H1 (cell line): ENCODE measurements around the gene CACNA2D3. TPM values are rescaled to one million over a fixed set of nuclear protein-coding genes. Genes with fewer than 3 reads are reported as not detected.

Experiments
- CTCF ChIA-PET: fragments of 300-600 bp; sonication (Branson Sonifier 250); formaldehyde crosslinking; loops from one replicate; lab custom pipeline; 2021; ENCODE audit not compliant: partially characterized antibody; lab: Charles Lee
- POLR2A ChIA-PET: fragments of 300-600 bp; sonication (Branson Sonifier 250); formaldehyde crosslinking; loops from one replicate; lab custom pipeline; 2021; ENCODE audit warnings: inconsistent platforms; ENCODE audit not compliant: partially characterized antibody; lab: Charles Lee
- DNase-seq, 2 experiments: peaks; one replicate each; pipeline versions ENCODE4 v3.0.0 to v3.0.0-alpha.2; 2010 to 2022; ENCODE audit warnings: low spot score in 2 of 2, low read depth in 1 of 2, mixed read lengths in 1 of 2
- FAIRE-seq: peaks from 2 replicates; lab custom pipeline; 2011; peaks lifted over from hg19 to GRCh38; lab: Jason Lieb, UNC
- H2AFZ ChIP-seq: 2 replicates; pipeline ENCODE4 v1.8.1; 2012; ENCODE audit warnings: low read length, inconsistent platforms
- H2AK5ac ChIP-seq: 2 replicates; pipeline ENCODE4 v1.6.1; 2013; ENCODE audit warnings: low read depth, low read length
- H2BK120ac ChIP-seq: replicated peaks from 2 replicates; pipeline ENCODE3; 2013; ENCODE audit warnings: low read depth, low read length, inconsistent platforms
- H2BK12ac ChIP-seq: 2 replicates; pipeline ENCODE4 v1.6.1; 2013; ENCODE audit warnings: low read depth, low read length
- H2BK15ac ChIP-seq: 2 replicates; pipeline ENCODE4 v1.6.1; 2013; ENCODE audit warnings: low read length
- H2BK20ac ChIP-seq: 2 replicates; pipeline ENCODE4 v1.6.1; 2013; ENCODE audit warnings: low read length
- H2BK5ac ChIP-seq: 2 replicates; pipeline ENCODE4 v1.6.1; 2013; ENCODE audit warnings: low read depth, low read length
- H3K14ac ChIP-seq: 2 replicates; pipeline ENCODE4 v1.6.1; 2013; ENCODE audit warnings: inconsistent platforms; ENCODE audit not compliant: insufficient read length
- H3K18ac ChIP-seq: 2 replicates; pipeline ENCODE4 v1.6.1; 2013; ENCODE audit warnings: low read length; ENCODE audit errors: extremely low read depth
- H3K23ac ChIP-seq: 2 replicates; pipeline ENCODE4 v1.6.1; 2013; ENCODE audit warnings: inconsistent platforms; ENCODE audit not compliant: insufficient read length
- H3K23me2 ChIP-seq: 2 replicates; pipeline ENCODE4 v1.6.1; 2013; ENCODE audit warnings: low read depth, low read length
- H3K27ac ChIP-seq: 2 replicates; pipeline ENCODE4 v1.6.1; 2011; ENCODE audit warnings: low read depth, low read length, inconsistent platforms
- H3K27me3 ChIP-seq, 4 experiments: replicated peaks in 1 of 4; 1 replicate in 1 of 4; 2 replicates in 3 of 4; pipeline versions ENCODE4 v1.6.1 to v1.8.1; 2011 to 2013; ENCODE audit warnings: low read length in 3 of 4, mild to moderate bottlenecking in 3 of 4, inconsistent platforms in 2 of 4, mixed read lengths in 2 of 4, moderate library complexity in 1 of 4; ENCODE audit not compliant: control insufficient read depth in 3 of 4, insufficient read depth in 3 of 4; ENCODE audit errors: extremely low read depth in 1 of 4
- H3K36me3 ChIP-seq, 4 experiments: 2 replicates each; pipeline versions ENCODE4 v1.6.1 to v1.8.1; 2011 to 2013; ENCODE audit warnings: mild to moderate bottlenecking in 4 of 4, low read length in 3 of 4, moderate library complexity in 2 of 4, control low read depth in 1 of 4, inconsistent platforms in 1 of 4; ENCODE audit not compliant: insufficient read depth in 4 of 4, control insufficient read depth in 2 of 4
- H3K4ac ChIP-seq: replicated peaks from 2 replicates; pipeline ENCODE3; 2013; ENCODE audit warnings: low read length, low read depth, mixed read lengths, inconsistent platforms; ENCODE audit not compliant: insufficient read length
- H3K4me1 ChIP-seq, 4 experiments: replicated peaks in 1 of 4; 1 replicate in 1 of 4; 2 replicates in 3 of 4; pipeline versions ENCODE4 v1.6.1 to v1.8.1; 2011 to 2013; ENCODE audit warnings: low read length in 3 of 4, inconsistent platforms in 2 of 4, mixed read lengths in 1 of 4; ENCODE audit not compliant: insufficient read depth in 4 of 4, control insufficient read depth in 3 of 4
- H3K4me2 ChIP-seq, 2 experiments: 2 replicates each; pipeline versions ENCODE4 v1.6.1 to v1.8.1; 2011 to 2013; ENCODE audit warnings: low read depth in 2 of 2, low read length in 2 of 2, control low read depth in 1 of 2, inconsistent platforms in 1 of 2, mild to moderate bottlenecking in 1 of 2; ENCODE audit not compliant: insufficient read depth in 1 of 2
- H3K4me3 ChIP-seq, 4 experiments: fragments of 200-600, 300-600 bp in 1 of 4; sonication (generic), shearing (Covaris generic), sonication (Bioruptor Twin) in 1 of 4; 2 replicates each; pipeline versions ENCODE4 v1.5.1 to v1.8.1; 2011 to 2016; ENCODE audit warnings: low read length in 4 of 4, low read depth in 3 of 4, control low read depth in 2 of 4, inconsistent platforms in 2 of 4, mild to moderate bottlenecking in 2 of 4, mixed read lengths in 1 of 4, moderate library complexity in 1 of 4; ENCODE audit not compliant: insufficient read depth in 2 of 4; ENCODE audit errors: extremely low read depth in 1 of 4
- H3K56ac ChIP-seq: replicated peaks from 2 replicates; pipeline ENCODE3; 2013; ENCODE audit warnings: low read depth, mild to moderate bottlenecking, mixed read lengths, low read length, inconsistent platforms; ENCODE audit not compliant: insufficient read length
- H3K79me1 ChIP-seq: 2 replicates; pipeline ENCODE4 v1.6.1; 2013; ENCODE audit warnings: low read depth, low read length, control low read depth
- H3K79me2 ChIP-seq, 2 experiments: 2 replicates each; pipeline versions ENCODE4 v1.6.1 to v1.8.1; 2012 to 2013; ENCODE audit warnings: low read length in 2 of 2, mild to moderate bottlenecking in 2 of 2, inconsistent platforms in 1 of 2; ENCODE audit not compliant: insufficient read depth in 2 of 2, control insufficient read depth in 1 of 2
- H3K9ac ChIP-seq, 4 experiments: replicated peaks in 1 of 4; 1 replicate in 1 of 4; 2 replicates in 3 of 4; pipeline versions ENCODE4 v1.6.1 to v1.8.1; 2011 to 2013; ENCODE audit warnings: low read depth in 3 of 4, low read length in 3 of 4, control low read depth in 2 of 4, mild to moderate bottlenecking in 2 of 4, moderate library complexity in 2 of 4, inconsistent platforms in 1 of 4; ENCODE audit errors: extremely low read depth in 1 of 4
- H3K9me3 ChIP-seq, 2 experiments: 2 replicates each; pipeline versions ENCODE4 v1.6.1 to v1.8.1; 2012 to 2013; ENCODE audit warnings: mild to moderate bottlenecking in 2 of 2, moderate library complexity in 2 of 2, control low read depth in 1 of 2, inconsistent platforms in 1 of 2, low read depth in 1 of 2, low read length in 1 of 2, mixed read lengths in 1 of 2; ENCODE audit not compliant: insufficient read depth in 2 of 2
- H4K20me1 ChIP-seq, 2 experiments: replicated peaks in 1 of 2; 2 replicates each; pipeline versions ENCODE3 to v1.8.1; 2011 to 2013; ENCODE audit warnings: inconsistent platforms in 2 of 2, low read length in 2 of 2, mild to moderate bottlenecking in 1 of 2; ENCODE audit not compliant: insufficient read depth in 2 of 2, control insufficient read depth in 1 of 2
- H4K5ac ChIP-seq: 2 replicates; pipeline ENCODE4 v1.6.1; 2013; ENCODE audit warnings: low read length, low read depth, mixed read lengths, inconsistent platforms; ENCODE audit not compliant: insufficient read length
- H4K8ac ChIP-seq: 2 replicates; pipeline ENCODE4 v1.8.0; 2013; ENCODE audit warnings: mild to moderate bottlenecking, moderate library complexity, low read length, inconsistent platforms; ENCODE audit not compliant: insufficient read depth; ENCODE audit errors: extremely low read depth
- H4K91ac ChIP-seq: replicated peaks from 2 replicates; pipeline ENCODE3; 2013; ENCODE audit warnings: low read length, mixed read lengths, inconsistent platforms; ENCODE audit not compliant: insufficient read length
- CBX5 ChIP-seq: fragments of 300-800, 300-1000 bp; sonication (generic); IDR thresholded peaks from 2 replicates; pipeline ENCODE4 v1.7.1; 2016; ENCODE audit warnings: antibody characterized with exemption, low read length, low read depth
- CTCF ChIP-seq, 3 experiments: IDR thresholded peaks; 1 replicate in 2 of 3; 2 replicates in 1 of 3; pipeline versions ENCODE4 v1.5.1 to v1.6.1; 2011; ENCODE audit warnings: low read length in 3 of 3, mild to moderate bottlenecking in 3 of 3, inconsistent platforms in 2 of 3, low read depth in 1 of 3, moderate library complexity in 1 of 3; ENCODE audit not compliant: insufficient read depth in 1 of 3; ENCODE audit errors: control extremely low read depth in 1 of 3
- EGR1 ChIP-seq: IDR thresholded peaks from 2 replicates; pipeline ENCODE4 v1.6.1; 2011; ENCODE audit warnings: low read depth, low read length, borderline replicate concordance
- EP300 ChIP-seq, 2 experiments: IDR thresholded peaks; 1 replicate in 1 of 2; 2 replicates in 1 of 2; pipeline ENCODE4 v1.6.1; 2011 to 2012; ENCODE audit warnings: low read depth in 2 of 2, low read length in 2 of 2, mild to moderate bottlenecking in 2 of 2, borderline replicate concordance in 1 of 2, inconsistent platforms in 1 of 2, moderate library complexity in 1 of 2
- JUND ChIP-seq: IDR thresholded peaks from 2 replicates; pipeline ENCODE4 v1.6.1; 2011; ENCODE audit warnings: mild to moderate bottlenecking, improper control_type of control experiment, low read length
- USF2 ChIP-seq: IDR thresholded peaks from 2 replicates; pipeline ENCODE4 v1.6.1; 2011; ENCODE audit warnings: low read length, improper control_type of control experiment
- WGBS, 2 experiments: shearing (Covaris generic) in 1 of 2; methylation state at CpG; one replicate each; pipeline versions ENCODE4 v1.1.6 to v1.1.7; 2013 to 2015; ENCODE audit warnings: low lambda C conversion rate in 2 of 2, mixed read lengths in 2 of 2, inconsistent platforms in 1 of 2, low coverage in 1 of 2, missing lambda C conversion rate in 1 of 2; ENCODE audit not compliant: insufficient replicate concordance in 2 of 2, insufficient coverage in 1 of 2, insufficient read length in 1 of 2; ENCODE audit errors: extremely low coverage in 1 of 2, missing lambda C conversion rate in 1 of 2; 5-methylcytosine and 5-hydroxymethylcytosine counted together
- polyA plus RNA-seq, 7 experiments: library from polyadenylated mRNA; depleted of rRNA in 3 of 7; stranded (reverse) in 5 of 7; unstranded in 2 of 7; fragments of >200 nt in 5 of 7; fragments of 200-250 nt in 2 of 7; gene quantifications; 1 replicate in 5 of 7; 2 replicates in 1 of 7; 4 replicates in 1 of 7; pipeline versions ENCODE4 v1.2.1 to v1.2.3, GENCODE V29; 2011 to 2013; ENCODE audit warnings: missing spikeins in 2 of 7, mixed read lengths in 2 of 7
- total RNA-seq: library from RNA; stranded (reverse); fragmentation: NEBNext Ultra II Directional; extraction: Animal tissue kit (Norgen Biotek cat#: 25700); gene quantifications from 2 replicates; pipeline ENCODE4 v1.2.1, GENCODE V29; 2021

CACNA2D3 gene
- total and polyA plus RNA-seq, 2 of the 8 experiments (the other 6 are each of a cell fraction or from before 2014, with no cell fraction given), result 1.5 to 1.8 TPM

GRCh38 chr3:54427501-54427900 lies 305.1 kb downstream of the CACNA2D3 start:
- POLR2A ChIA-PET, result no interaction called here
- Histone ChIP-seq H3K27ac (no peak overlapping the region), H3K18ac (no peak overlapping the region), H3K79me2 (no peaks in the 10 kb centered on the region), H3K14ac (no peak overlapping the region), H3K4ac (no peak overlapping the region), H2BK120ac (no peak overlapping the region), H3K23ac (no peak overlapping the region), H3K23me2 (no peaks in the 10 kb centered on the region), H3K4me2 (no peak overlapping the region), H3K56ac (no peak overlapping the region), H2BK15ac (no peak overlapping the region), H2AK5ac (no peak overlapping the region), H3K9ac (no peak overlapping the region), H4K20me1 (no peaks in the 10 kb centered on the region), H3K4me3 (no peak overlapping the region), H4K5ac (no peak overlapping the region), H4K91ac (no peak overlapping the region), H3K4me1 (peaks cover 0 to 4% (median 3%) of the 10 kb centered on the region in 4 experiments; a peak in 3 of 7 replicates), H3K36me3 (no peaks in the 10 kb centered on the region), H2BK20ac (no peak overlapping the region), H2BK5ac (no peak overlapping the region), H4K8ac (no peak overlapping the region), H2BK12ac (no peak overlapping the region), H3K9me3 (no peaks in the 10 kb centered on the region), H3K27me3 (no peaks in the 10 kb centered on the region), H2AFZ (no peak overlapping the region), H3K79me1 (no peaks in the 10 kb centered on the region)
- FAIRE-seq (peak; percentile 50), DNase-seq (no peak)
- CTCF ChIA-PET, result interaction anchor here (0.7 to 3.2 kb wide), 8 partner anchors 9 to 488 kb away, joined by 3 to 13 read pairs (median 4); no protein-coding TSS in a partner anchor
- WGBS, 2 experiments, result 92% methylated on average over 2 of the region's 2 CpGs; no CpG with 5 or more reads in 1 of the 2 experiments
- TF ChIP-seq EP300 (IDR thresholded peaks at IDR 0.05; ENCODE audit: borderline replicate concordance in 1 of 2, low read depth in 2 of 2, low read length in 2 of 2) (no peak), USF2 (no peak), EGR1 (no peak), JUND (no peak), CTCF (IDR thresholded peaks at IDR 0.05; ENCODE audit: control extremely low read depth in 1 of 3, insufficient read depth in 1 of 3, low read depth in 1 of 3, low read length in 3 of 3) (no peak), CBX5 (no peak)
